DMS114 treated with DMSO at 0.1 percent for 48 hours (cell line): ENCODE data around the gene HECTD1.

Experiments used
- DNase-seq: peaks from one replicate; lab custom pipeline; 2025; ENCODE audit not compliant: unreplicated experiment; lab: John Stamatoyannopoulos, UW

The HECTD1 gene

DNA sequence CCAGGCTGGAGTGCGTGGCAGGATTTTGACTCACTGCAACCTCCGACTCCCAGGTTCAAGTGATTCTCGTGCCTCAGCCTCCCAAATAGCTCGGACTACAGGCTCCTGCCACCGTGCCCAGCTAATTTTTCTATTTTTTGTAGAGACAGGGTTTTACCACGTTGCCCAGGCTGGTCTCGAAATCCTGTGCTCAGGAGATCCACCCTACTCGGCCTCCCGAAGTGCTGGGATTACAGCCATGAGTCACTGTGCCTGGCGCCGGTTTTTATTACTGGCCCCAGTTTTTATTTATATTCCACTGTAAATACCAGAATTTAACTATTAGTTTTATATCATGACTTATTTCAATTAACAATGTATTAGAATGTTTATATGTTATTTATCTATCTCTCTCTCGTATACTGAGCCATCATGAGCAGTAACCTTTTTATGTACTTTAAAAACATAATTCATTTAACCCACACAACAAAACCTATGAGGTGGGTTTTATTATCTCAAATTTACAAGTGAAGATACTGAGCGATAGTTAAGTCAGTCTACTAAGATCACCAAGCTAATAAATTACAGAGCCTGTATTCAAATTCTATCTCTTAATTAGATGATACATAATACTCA, 47.8 kb downstream of the HECTD1 start:
- DNase-seq: no peak

DNA sequence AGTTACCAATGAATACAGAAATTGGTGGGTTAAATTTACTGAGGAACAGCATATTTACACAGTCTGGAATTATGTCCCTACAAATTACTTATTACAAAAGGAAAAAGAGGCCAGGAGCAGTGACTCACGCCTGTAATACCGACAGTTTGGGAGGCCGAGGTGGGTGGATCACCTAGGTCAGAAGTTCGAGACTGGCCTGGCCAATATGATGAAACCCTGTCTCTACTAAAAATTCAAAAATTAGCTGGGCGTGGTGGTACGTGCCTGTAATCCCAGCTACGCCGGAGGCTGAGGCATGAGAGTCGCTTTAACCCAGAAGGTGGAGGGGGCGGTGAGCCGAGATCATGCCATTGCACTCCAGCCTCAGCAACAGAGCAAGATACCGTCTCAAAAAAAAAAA, 52.6 kb downstream of the HECTD1 start:
- no peak for DNase-seq

DNA sequence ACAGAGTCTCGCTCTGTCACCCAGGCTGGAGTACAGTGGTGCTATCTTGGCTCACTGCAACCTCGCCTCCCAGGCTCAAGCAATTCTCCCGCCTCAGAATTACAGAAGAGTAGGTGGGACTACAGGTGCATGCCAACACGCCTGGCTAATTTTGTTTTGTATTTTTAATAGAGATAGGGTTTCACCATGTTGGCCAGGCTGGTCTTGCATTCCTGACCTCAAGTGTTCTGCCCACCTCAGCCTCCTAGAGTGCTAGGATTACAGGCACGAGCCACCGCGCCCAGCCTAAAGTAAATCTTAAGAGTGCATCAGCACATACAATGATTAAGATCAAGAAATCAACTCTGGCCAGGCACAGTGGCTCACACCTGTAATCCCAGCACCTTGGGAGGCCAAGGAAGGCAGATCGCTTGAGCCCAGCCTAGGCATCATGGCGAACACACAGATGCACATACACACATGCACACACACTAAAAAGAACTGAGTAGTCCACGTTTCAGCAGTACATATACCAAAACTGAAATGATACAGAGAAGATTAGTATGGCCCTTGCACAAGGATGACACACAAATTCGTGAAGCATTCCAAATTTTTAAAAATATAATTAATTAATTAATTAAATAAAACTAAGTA, 65.0 kb downstream of the HECTD1 start:
- no peak for DNase-seq

GRCh38 chr14:31139301-31139847, 68.2 kb downstream of the HECTD1 start:
- no peak for DNase-seq

DNA sequence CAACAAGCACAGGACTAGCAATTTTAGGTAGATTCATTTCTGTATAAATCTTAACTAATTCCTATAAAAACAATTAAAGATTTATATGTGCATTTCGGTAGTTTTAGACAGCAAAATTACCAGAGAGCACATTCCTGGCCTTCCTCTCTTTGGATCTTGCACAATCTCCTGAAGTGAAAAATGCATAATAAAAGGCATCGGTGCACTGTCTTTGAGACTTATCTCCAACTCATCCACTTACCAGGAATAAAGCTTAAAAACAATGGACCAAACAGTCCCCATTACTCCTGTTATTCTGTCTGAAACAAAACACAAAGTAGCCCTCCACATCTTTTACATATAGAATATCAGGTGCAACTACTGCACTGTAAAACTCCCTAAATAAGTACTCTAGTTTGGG, 69.3 kb downstream of the HECTD1 start:
- no peak for DNase-seq

GRCh38 chr14:31137214-31137889, 70.2 kb downstream of the HECTD1 start:
- no peak for DNase-seq

DNA sequence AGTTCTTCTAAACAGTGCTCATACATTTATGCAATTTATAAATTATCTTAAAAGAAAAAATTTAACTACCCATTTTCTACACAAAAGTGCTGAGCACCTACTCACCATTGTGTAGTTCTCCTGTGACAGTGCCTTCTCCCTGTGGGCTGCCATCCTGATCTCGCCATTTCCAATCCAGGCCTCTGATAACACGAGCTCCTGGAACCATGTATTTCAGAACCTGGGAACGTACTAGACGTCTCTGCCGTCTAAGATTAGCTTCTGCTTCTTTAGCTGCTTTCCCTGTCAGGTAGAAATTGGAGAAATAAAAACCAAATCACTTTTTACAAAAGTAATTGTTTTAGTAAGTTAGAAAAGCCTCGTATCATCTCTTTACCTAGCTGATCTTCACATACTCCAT, 74.5 kb downstream of the HECTD1 start:
- DNase-seq: no peak

- no peak for DNase-seq
These were observed 78.7 kb downstream of the HECTD1 start for GRCh38 chr14:31128601-31129526.

GRCh38 chr14:31127690-31128089, 79.9 kb downstream of the HECTD1 start:
- no peak for DNase-seq

DNA sequence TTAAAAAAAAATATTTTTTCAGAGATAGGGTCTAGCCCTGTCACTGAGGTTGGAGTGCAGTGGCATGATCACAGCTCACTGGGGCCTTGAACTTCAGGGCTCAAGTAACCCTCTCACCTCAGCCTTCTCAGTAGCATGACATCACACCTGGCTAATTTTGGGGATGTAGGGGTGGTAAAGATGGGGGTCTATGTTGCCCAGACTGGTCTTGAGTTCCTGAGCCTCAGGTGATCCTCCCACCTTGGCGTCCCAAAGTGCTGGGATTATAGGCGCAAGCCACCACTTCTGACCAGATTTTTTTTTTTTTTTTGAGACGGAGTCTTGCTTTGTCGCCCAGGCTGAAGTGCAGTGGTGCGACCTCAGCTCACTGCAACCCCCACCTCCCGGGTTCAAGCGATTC, 80.9 kb downstream of the HECTD1 start:
- no peak for DNase-seq

- no peak for DNase-seq
These were observed 82.4 kb downstream of the HECTD1 start for GRCh38 chr14:31125231-31125630.

GRCh38 chr14:31124197-31124596, 83.4 kb downstream of the HECTD1 start:
- DNase-seq: no peak

DNA sequence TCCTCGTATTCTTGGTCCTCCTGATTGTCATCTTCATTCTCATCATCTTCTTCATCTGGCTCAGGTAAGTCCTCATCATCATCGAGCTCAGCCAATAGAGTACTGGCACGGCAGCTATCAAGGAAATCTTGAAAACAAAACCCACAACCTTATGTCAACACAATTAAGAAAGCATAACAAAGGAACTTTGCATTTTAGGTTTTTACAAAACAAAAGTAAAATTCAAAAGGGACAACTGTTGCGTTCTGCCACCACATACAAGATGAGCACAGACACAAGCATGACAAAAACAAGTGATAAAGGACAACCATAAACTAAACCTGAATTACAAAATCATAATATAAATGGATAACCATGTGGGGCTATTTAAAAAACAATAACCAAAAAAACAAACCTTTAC, 84.7 kb downstream of the HECTD1 start:
- DNase-seq: no peak

DNA sequence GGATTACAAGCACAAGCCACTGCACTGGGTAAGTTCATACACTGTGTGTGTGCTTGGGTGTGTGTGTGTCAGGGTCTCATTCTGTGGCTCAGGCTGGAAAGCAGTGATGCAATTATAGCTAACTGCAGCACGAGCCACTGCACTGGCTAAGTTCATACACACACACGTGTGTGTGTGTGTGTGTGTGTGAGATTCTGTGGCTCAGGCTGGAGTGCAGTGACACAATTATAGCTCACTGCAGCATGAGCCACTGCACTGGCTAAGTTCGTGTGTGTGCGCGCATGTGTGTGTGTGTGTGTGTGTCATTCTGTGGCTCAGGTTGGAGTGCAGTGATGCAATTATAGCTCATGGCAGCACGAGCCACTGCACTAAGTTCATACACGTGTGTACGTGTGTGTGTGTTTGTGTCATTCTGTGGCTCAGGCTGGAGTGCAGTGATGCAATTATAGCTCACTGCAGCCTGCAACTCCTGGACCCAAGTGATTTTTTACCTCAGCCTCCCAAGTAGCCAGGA, 85.4 kb downstream of the HECTD1 start:
- no peak for DNase-seq

- DNase-seq: no peak
These were observed 88.7 kb downstream of the HECTD1 start for GRCh38 chr14:31118892-31119291.

DNA sequence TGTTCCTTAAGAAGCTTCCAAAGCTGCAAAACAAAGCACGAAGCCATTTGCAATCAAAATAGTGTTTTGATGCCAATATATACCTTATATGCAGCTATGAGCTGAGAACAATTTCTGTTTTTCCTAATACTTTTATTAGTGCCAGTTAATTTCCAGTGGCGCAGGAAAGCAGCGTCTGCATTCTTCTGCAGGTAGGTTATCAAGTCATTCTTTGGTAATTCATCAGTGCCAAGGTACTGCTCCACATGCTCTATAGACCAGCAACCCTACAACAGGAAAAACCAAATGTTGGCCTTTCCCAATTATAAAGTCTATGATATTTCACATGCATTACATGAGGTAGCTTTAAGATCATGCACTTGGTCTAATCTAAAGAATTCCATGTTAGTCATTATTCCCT, 93.8 kb downstream of the HECTD1 start:
- no peak for DNase-seq

- DNase-seq: no peak
These were observed 96.7 kb downstream of the HECTD1 start for GRCh38 chr14:31110872-31111271.

DNA sequence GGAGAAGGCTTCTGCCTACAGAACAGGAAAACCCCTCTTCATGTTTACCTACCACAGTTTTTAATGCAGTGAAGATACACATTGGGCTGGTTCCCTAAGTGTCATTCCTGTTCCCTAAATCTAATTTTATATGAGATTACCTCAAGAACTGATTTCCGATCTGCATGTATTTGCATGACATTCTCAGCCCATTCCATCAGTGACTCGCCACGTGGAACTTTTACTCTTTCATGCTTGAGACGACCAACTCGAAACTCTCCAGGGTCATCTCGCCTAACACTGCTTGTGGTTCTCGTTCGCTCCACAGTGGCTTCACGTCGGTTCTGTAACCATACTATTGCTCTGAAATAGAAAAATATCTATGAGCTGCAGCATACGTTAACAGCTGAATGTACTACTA, 98.3 kb downstream of the HECTD1 start:
- DNase-seq: no peak

DNA sequence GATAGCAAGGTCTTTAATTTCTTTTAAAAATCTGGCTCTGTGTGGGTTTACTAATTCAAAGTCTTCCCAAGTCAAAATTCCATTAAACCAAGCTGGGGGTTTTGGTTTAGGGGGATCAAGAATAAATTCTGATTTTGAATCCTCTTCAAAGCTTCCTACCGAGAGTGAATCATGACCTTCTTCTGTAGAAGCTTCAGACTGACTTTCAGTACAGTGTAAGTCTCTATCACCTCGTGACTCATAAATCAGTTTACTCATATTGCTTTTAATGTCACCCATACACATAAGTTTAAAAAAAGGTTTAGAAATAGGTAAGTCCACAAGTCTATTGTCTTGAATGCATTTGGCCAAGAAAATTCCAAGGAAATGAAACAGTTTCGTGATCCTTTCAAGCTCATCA, 100.8 kb downstream of the HECTD1 start:
- DNase-seq: no peak

DNA sequence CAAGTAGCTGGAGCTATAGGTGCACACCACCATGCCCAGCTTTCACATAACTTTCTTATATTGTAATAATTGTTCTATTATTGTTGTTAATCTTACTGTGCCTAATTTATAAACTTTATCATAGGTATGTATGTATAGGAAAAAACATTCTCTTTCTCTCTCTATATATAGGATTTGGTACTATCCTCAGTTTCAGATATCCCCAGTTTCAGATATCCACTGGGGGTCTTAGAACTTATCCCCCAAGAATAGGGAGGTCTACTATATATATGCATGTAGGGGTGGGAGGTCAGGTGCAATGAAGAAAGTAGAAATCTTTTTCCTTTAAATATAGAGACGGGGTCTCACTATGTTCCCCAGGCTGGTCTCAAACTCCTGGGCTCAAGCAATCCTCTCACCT, 110.5 kb downstream of the HECTD1 start:
- no peak for DNase-seq

DNA sequence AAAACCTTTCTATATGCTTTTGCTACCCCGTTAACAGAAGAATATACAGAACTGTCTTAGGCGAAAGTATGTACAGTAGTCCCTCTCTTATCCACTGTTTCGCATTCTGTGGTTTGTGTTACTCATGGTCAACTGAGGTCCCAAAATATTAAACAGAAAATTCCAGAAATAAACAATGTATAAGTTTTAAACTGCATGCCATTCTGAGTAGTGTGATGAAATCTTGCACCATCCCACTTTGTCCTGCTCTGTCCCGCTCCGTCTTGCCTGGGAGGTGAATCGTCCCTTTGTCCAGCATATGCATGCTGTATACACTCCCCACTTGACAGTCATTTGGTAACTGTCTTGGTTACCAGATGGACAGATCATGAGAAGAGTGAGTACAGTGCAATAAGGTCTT, 111.3 kb downstream of the HECTD1 start:
- DNase-seq: no peak
